Calu3 (cell line): ENCODE results near the gene SLBP. TPM values are rescaled to one million over a fixed set of nuclear protein-coding genes. Genes with fewer than 3 reads are reported as not detected.

Experiments
- BruUV-seq: library from RNA; stranded (reverse); fragments of 400-500 nt; replicated peaks from 2 replicates; lab custom pipeline; 2021; lab: Mats Ljungman, UMichigan
- CTCF ChIA-PET: fragments of 300-600 bp; sonication (Branson Sonifier 250); formaldehyde crosslinking; loops from one replicate; lab custom pipeline; 2022; ENCODE audit warnings: antibody characterized with exemption; lab: Charles Lee
- DNase-seq: peaks from one replicate; pipeline ENCODE4 v3.0.0; 2022
- H3K27ac Mint-ChIP-seq: one replicate; pipeline ENCODE4 v1.8.0; 2022; ENCODE audit warnings: mixed read lengths; ENCODE audit not compliant: unreplicated experiment
- H3K27me3 Mint-ChIP-seq: one replicate; pipeline ENCODE4 v1.8.0; 2022; ENCODE audit warnings: mixed read lengths; ENCODE audit not compliant: unreplicated experiment
- H3K36me3 Mint-ChIP-seq: one replicate; pipeline ENCODE4 v1.8.0; 2022; ENCODE audit warnings: mild to moderate bottlenecking, moderate library complexity, mixed read lengths; ENCODE audit not compliant: insufficient read depth, unreplicated experiment
- H3K4me1 Mint-ChIP-seq: one replicate; pipeline ENCODE4 v1.8.0; 2022; ENCODE audit warnings: mild to moderate bottlenecking, low read depth, mixed read lengths; ENCODE audit not compliant: unreplicated experiment
- H3K4me3 Mint-ChIP-seq: one replicate; pipeline ENCODE4 v1.8.0; 2022; ENCODE audit warnings: mild to moderate bottlenecking, low read depth, moderate library complexity, mixed read lengths; ENCODE audit not compliant: unreplicated experiment
- H3K9me3 Mint-ChIP-seq: one replicate; pipeline ENCODE4 v1.8.0; 2022; ENCODE audit warnings: low read depth, mixed read lengths; ENCODE audit not compliant: unreplicated experiment
- intact Hi-C: fragments of 100-400 bp; cut with micrococcal nuclease; formaldehyde crosslinking; loops from one replicate; pipeline ENCODE4 v1.10.0; 2022; ENCODE audit not compliant: unreplicated experiment
- total RNA-seq: library from RNA; stranded (reverse); gene quantifications from 2 replicates; pipeline ENCODE4 v1.2.3, GENCODE V29; 2022
- TF ChIP-seq, protein P1 (sequence below): fragments of 200-600 bp; IDR thresholded peaks from one replicate; pipeline ENCODE4 v1.8.0; 2022; ENCODE audit warnings: antibody characterized with exemption; ENCODE audit not compliant: unreplicated experiment

Gene SLBP
- total RNA-seq, 1 experiment from 2014 or later = 46.1 TPM

DNA sequence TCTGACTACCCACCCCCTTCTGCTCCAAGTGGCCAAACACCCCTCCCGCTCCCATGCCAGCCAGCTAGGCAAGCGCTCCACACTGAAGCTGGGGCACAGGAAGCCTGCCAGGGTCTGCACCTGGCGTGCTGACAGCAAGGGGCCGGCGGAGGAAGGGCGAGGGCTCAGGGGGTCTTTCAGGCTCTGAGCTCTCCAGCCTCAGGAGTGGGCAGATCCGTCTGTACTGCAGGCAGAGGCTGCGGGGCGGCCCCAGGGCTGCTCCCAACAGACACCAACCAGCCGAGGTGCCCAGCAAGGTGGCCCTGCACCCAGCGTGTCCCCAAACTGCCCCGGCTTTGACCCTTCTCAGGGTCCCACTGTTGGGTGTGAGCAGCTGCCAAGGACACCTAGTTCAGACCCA, 42.8 kb downstream of the SLBP start:
- no peak for DNase-seq
- no TSS peak for BruUV-seq
- TF ChIP-seq, protein P1, sequence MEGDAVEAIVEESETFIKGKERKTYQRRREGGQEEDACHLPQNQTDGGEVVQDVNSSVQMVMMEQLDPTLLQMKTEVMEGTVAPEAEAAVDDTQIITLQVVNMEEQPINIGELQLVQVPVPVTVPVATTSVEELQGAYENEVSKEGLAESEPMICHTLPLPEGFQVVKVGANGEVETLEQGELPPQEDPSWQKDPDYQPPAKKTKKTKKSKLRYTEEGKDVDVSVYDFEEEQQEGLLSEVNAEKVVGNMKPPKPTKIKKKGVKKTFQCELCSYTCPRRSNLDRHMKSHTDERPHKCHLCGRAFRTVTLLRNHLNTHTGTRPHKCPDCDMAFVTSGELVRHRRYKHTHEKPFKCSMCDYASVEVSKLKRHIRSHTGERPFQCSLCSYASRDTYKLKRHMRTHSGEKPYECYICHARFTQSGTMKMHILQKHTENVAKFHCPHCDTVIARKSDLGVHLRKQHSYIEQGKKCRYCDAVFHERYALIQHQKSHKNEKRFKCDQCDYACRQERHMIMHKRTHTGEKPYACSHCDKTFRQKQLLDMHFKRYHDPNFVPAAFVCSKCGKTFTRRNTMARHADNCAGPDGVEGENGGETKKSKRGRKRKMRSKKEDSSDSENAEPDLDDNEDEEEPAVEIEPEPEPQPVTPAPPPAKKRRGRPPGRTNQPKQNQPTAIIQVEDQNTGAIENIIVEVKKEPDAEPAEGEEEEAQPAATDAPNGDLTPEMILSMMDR = no peak
- Mint-ChIP-seq H3K4me1 (no peaks in the 10 kb centered on the region), H3K4me3 (no peak overlapping the region), H3K27ac (no peak overlapping the region), H3K9me3 (no peaks in the 10 kb centered on the region), H3K36me3 (no peaks in the 10 kb centered on the region), H3K27me3 (no peaks in the 10 kb centered on the region)
- intact Hi-C loops = no loop called here
- CTCF ChIA-PET = interaction anchor here (0.9 kb wide), 1 partner anchor 9 kb away, joined by 3 read pairs; no protein-coding TSS in a partner anchor

DNA sequence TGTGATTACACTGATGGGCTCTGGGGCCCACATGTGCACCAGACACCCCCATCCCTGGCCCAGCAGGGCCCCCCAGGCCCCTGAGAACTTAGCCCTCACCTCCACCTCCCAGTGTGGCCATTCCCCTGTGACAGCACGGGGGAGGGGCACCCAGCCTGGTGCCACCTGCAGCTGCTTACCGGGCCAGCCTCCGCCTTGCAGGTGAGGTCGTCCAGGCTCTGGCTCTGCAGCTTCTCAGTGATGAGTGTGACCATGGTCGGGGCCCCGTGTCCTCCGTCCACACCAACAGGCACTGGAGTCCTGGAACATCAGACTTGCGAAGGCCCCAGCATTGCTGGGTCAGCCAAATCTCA, 43.7 kb downstream of the SLBP start:
- intact Hi-C loops = no loop called here
- no peaks in the 10 kb centered on the region for H3K27me3 Mint-ChIP-seq

DNA sequence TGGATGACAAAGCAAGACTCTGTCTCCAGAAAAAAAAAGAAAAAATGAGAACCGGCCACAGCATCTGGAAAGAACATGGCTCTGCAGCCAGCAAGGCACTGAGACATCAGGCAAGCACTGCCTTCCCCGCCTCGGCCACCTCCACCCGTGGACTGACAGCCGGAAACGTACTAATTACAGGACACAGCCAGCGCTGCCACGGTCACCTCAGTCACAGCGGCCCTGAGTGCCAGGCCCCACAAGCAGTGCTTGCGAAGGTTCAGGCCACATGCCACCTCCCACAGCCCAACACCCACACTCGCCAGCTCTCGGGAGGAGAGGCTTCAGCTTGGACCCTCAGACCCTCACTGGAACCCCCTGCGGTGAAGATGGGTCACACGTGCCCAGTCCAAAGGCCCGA, 44.8 kb downstream of the SLBP start:
- no peaks in the 10 kb centered on the region for H3K9me3 Mint-ChIP-seq
- no peaks in the 10 kb centered on the region for H3K27me3 Mint-ChIP-seq
- TF ChIP-seq, protein P1 = no peak
- BruUV-seq = no TSS peak
- no peaks in the 10 kb centered on the region for H3K4me1 Mint-ChIP-seq
- H3K36me3 Mint-ChIP-seq = no peaks in the 10 kb centered on the region
- H3K27ac Mint-ChIP-seq = no peak overlapping the region
- H3K4me3 Mint-ChIP-seq = no peak overlapping the region
- DNase-seq = no peak
- CTCF ChIA-PET = no interaction called here
- intact Hi-C loops = no loop called here

More for the DNA sequence above, 43.7 kb downstream of the SLBP start:
- Mint-ChIP-seq H3K4me3 (no peak overlapping the region), H3K9me3 (no peaks in the 10 kb centered on the region), H3K4me1 (no peaks in the 10 kb centered on the region), H3K36me3 (no peaks in the 10 kb centered on the region), H3K27ac (no peak overlapping the region)
- TF ChIP-seq, protein P1 = no peak
- CTCF ChIA-PET = no interaction called here
- no peak for DNase-seq
- no TSS peak for BruUV-seq

DNA sequence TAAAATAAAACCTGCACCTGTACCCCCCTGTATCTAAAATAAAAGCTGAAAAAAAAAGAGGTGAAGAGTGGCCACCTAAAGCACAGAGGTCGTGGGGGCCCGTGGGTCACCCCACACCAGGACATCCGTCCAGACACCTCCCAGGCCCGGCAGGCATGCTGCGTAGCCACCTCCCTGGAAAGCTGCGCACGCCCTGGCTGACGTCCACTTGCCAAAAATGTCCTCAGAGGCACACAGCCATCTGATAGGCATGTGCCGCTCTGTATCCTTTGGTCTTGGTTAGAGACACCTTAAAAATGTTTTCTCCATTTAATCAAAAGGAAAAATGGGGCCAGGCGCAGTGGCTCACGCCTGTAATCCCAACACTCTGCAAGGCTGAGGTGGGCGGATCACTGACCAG, 45.7 kb downstream of the SLBP start:
- TF ChIP-seq, protein P1 = no peak
- Mint-ChIP-seq H3K9me3 (no peaks in the 10 kb centered on the region), H3K36me3 (no peaks in the 10 kb centered on the region), H3K27ac (no peak overlapping the region), H3K4me3 (no peak overlapping the region), H3K4me1 (no peaks in the 10 kb centered on the region), H3K27me3 (no peaks in the 10 kb centered on the region)
- BruUV-seq = no TSS peak
- intact Hi-C loops = no loop called here
- no peak for DNase-seq
- CTCF ChIA-PET = no interaction called here
